ENCODE data around the gene OGG1.

The OGG1 gene

GRCh38 chr3:9732080-9732739 lies 17.5 kb upstream of the OGG1 start:
- peak overlapping the region; percentile 93 to 98 (median 96) for H3K4me2 ChIP-seq
- H3K4me3 ChIP-seq = peak overlapping the region; percentile 92 to 100 (median 98)
- no peak for TF ChIP-seq Cebpa-rat (IDR thresholded peaks at IDR 0.05)
- H3K27ac ChIP-seq = peak overlapping the region; percentile 98 to 100 (median 100)
- peaks cover 35 to 55% (median 53%) of the 10 kb centered on the region in 11 experiments; a peak in 21 of 22 replicates for H4K20me1 ChIP-seq
- no peaks in the 10 kb centered on the region for H3K27me3 ChIP-seq
- H3K9me3 ChIP-seq (replicated peaks in 1 of 11) = no peaks in the 10 kb centered on the region
- peaks cover 30 to 80% (median 60%) of the 10 kb centered on the region in 10 experiments for H3K4me1 ChIP-seq
- H3K9ac ChIP-seq = peak overlapping the region; percentile 97 to 100 (median 100)
- peaks cover 31 to 48% (median 44%) of the 10 kb centered on the region in 11 experiments for H3K36me3 ChIP-seq

GRCh38 chr3:9732740-9733115 lies 17.0 kb upstream of the OGG1 start:
- peaks cover 25 to 76% (median 54%) of the 10 kb centered on the region in 10 experiments for H3K4me1 ChIP-seq
- H3K9me3 ChIP-seq (replicated peaks in 1 of 11) = no peaks in the 10 kb centered on the region
- H4K20me1 ChIP-seq = peaks cover 40 to 60% (median 58%) of the 10 kb centered on the region in 11 experiments; a peak in 21 of 22 replicates
- peak overlapping the region; percentile 97 to 100 (median 100) for H3K9ac ChIP-seq
- H3K36me3 ChIP-seq = peaks cover 36 to 53% (median 49%) of the 10 kb centered on the region in 11 experiments
- H3K27me3 ChIP-seq = no peaks in the 10 kb centered on the region
- peak overlapping the region; percentile 98 to 100 (median 100); a peak in 21 of 22 replicates for H3K27ac ChIP-seq
- no peak for TF ChIP-seq Cebpa-rat (IDR thresholded peaks at IDR 0.05)
- H3K4me3 ChIP-seq = peak overlapping the region; percentile 92 to 100 (median 98)
- H3K4me2 ChIP-seq = peak overlapping the region; percentile 93 to 98 (median 96)

GRCh38 chr3:9736831-9737230 lies 12.9 kb upstream of the OGG1 start:
- Histone ChIP-seq H3K4me3 (no peak overlapping the region), H3K9ac (peak overlapping the region in 2 of 11 experiments; percentile 15 to 19; a peak in 1 of 22 replicates), H3K4me2 (peak overlapping the region in 2 of 11 experiments; percentile 1 to 96; a peak in 3 of 22 replicates), H4K20me1 (peaks cover 72 to 100% (median 99%) of the 10 kb centered on the region in 11 experiments; a peak in 21 of 22 replicates), H3K27me3 (no peaks in the 10 kb centered on the region), H3K9me3 (replicated peaks in 1 of 11) (no peaks in the 10 kb centered on the region), H3K4me1 (peaks cover 16 to 48% (median 43%) of the 10 kb centered on the region in 10 experiments), H3K27ac (no peak overlapping the region), H3K36me3 (peaks cover 77 to 94% (median 90%) of the 10 kb centered on the region in 11 experiments)
- no peak for TF ChIP-seq Cebpa-rat (IDR thresholded peaks at IDR 0.05)

- no peak for TF ChIP-seq Cebpa-rat (IDR thresholded peaks at IDR 0.05)
- H3K36me3 ChIP-seq = peaks cover 97 to 100% (median 100%) of the 10 kb centered on the region in 11 experiments
- H4K20me1 ChIP-seq = peaks cover 56 to 100% (median 100%) of the 10 kb centered on the region in 11 experiments; a peak in 21 of 22 replicates
Measured at GRCh38 chr3:9739181-9739580, 10.6 kb upstream of the OGG1 start.

GRCh38 chr3:9742560-9742959 lies 7.2 kb upstream of the OGG1 start:
- Histone ChIP-seq H3K4me2 (no peak overlapping the region), H4K20me1 (peaks cover 34 to 100% (median 100%) of the 10 kb centered on the region in 11 experiments; a peak in 21 of 22 replicates), H3K36me3 (peaks cover 100% of the 10 kb centered on the region in 11 experiments), H3K4me3 (no peak overlapping the region), H3K27me3 (no peaks in the 10 kb centered on the region), H3K4me1 (peaks cover 26 to 36% (median 30%) of the 10 kb centered on the region in 10 experiments), H3K9me3 (replicated peaks in 1 of 11) (no peaks in the 10 kb centered on the region), H3K27ac (no peak overlapping the region), H3K9ac (no peak overlapping the region)
- no peak for TF ChIP-seq Cebpa-rat (IDR thresholded peaks at IDR 0.05)

More at GRCh38 chr3:9739181-9739580, 10.6 kb upstream of the OGG1 start:
- no peak overlapping the region for H3K4me3 ChIP-seq
- H3K4me2 ChIP-seq = no peak overlapping the region
- no peak overlapping the region for H3K27ac ChIP-seq
- H3K4me1 ChIP-seq = peaks cover 0 to 32% (median 26%) of the 10 kb centered on the region in 10 experiments; a peak in 17 of 20 replicates
- no peaks in the 10 kb centered on the region for H3K27me3 ChIP-seq
- H3K9me3 ChIP-seq (replicated peaks in 1 of 11) = no peaks in the 10 kb centered on the region
- H3K9ac ChIP-seq = no peak overlapping the region

- H3K4me2 ChIP-seq = no peak overlapping the region
- H3K4me3 ChIP-seq = no peak overlapping the region
- H3K36me3 ChIP-seq = peaks cover 100% of the 10 kb centered on the region in 11 experiments
- no peak for TF ChIP-seq Cebpa-rat (IDR thresholded peaks at IDR 0.05)
- H3K27ac ChIP-seq = no peak overlapping the region
- no peak overlapping the region for H3K9ac ChIP-seq
- no peaks in the 10 kb centered on the region for H3K27me3 ChIP-seq
- no peaks in the 10 kb centered on the region for H3K9me3 ChIP-seq (replicated peaks in 1 of 11)
- H4K20me1 ChIP-seq = peaks cover 24 to 100% (median 96%) of the 10 kb centered on the region in 11 experiments; a peak in 21 of 22 replicates
- peaks cover 31 to 46% (median 40%) of the 10 kb centered on the region in 10 experiments for H3K4me1 ChIP-seq
Measured at GRCh38 chr3:9743548-9743947, 6.2 kb upstream of the OGG1 start.

GRCh38 chr3:9744162-9744561 lies 5.6 kb upstream of the OGG1 start:
- TF ChIP-seq Cebpa-rat (IDR thresholded peaks at IDR 0.05) = no peak
- H3K27me3 ChIP-seq = no peaks in the 10 kb centered on the region
- H3K9ac ChIP-seq = no peak overlapping the region
- H3K36me3 ChIP-seq = peaks cover 96 to 100% (median 99%) of the 10 kb centered on the region in 11 experiments
- H3K4me2 ChIP-seq = no peak overlapping the region
- no peaks in the 10 kb centered on the region for H3K9me3 ChIP-seq (replicated peaks in 1 of 11)
- peaks cover 18 to 100% (median 95%) of the 10 kb centered on the region in 11 experiments; a peak in 21 of 22 replicates for H4K20me1 ChIP-seq
- peaks cover 37 to 52% (median 46%) of the 10 kb centered on the region in 10 experiments for H3K4me1 ChIP-seq
- H3K4me3 ChIP-seq = no peak overlapping the region
- no peak overlapping the region for H3K27ac ChIP-seq

GRCh38 chr3:9745521-9745920 lies 4.2 kb upstream of the OGG1 start:
- H3K27ac ChIP-seq = no peak overlapping the region
- no peaks in the 10 kb centered on the region for H3K9me3 ChIP-seq (replicated peaks in 1 of 11)
- peak overlapping the region; percentile 30 to 99 (median 57); a peak in 18 of 22 replicates for H3K4me2 ChIP-seq
- no peak overlapping the region for H3K4me3 ChIP-seq
- no peaks in the 10 kb centered on the region for H3K27me3 ChIP-seq
- H4K20me1 ChIP-seq = peaks cover 5 to 90% (median 82%) of the 10 kb centered on the region in 11 experiments; a peak in 21 of 22 replicates
- H3K9ac ChIP-seq = peak overlapping the region in 4 of 11 experiments; percentile 11 to 55 (median 40); a peak in 5 of 22 replicates
- no peak for TF ChIP-seq Cebpa-rat (IDR thresholded peaks at IDR 0.05)
- peaks cover 82 to 87% (median 85%) of the 10 kb centered on the region in 11 experiments for H3K36me3 ChIP-seq
- peaks cover 45 to 59% (median 53%) of the 10 kb centered on the region in 10 experiments for H3K4me1 ChIP-seq

- H3K36me3 ChIP-seq = peaks cover 74 to 81% (median 77%) of the 10 kb centered on the region in 11 experiments
Measured at GRCh38 chr3:9746330-9746729, 3.4 kb upstream of the OGG1 start.

More at GRCh38 chr3:9746330-9746729, 3.4 kb upstream of the OGG1 start:
- peak overlapping the region in 2 of 11 experiments; percentile 9 to 22; a peak in 3 of 22 replicates for H3K27ac ChIP-seq
- no peak overlapping the region for H3K4me3 ChIP-seq
- H3K9ac ChIP-seq = peak overlapping the region in 7 of 11 experiments; percentile 7 to 55 (median 24); a peak in 7 of 22 replicates
- no peak for TF ChIP-seq Cebpa-rat (IDR thresholded peaks at IDR 0.05)
- peaks cover 53 to 68% (median 61%) of the 10 kb centered on the region in 10 experiments for H3K4me1 ChIP-seq
- H3K4me2 ChIP-seq = peak overlapping the region; percentile 30 to 99 (median 57); a peak in 21 of 22 replicates
- H3K9me3 ChIP-seq (replicated peaks in 1 of 11) = no peaks in the 10 kb centered on the region
- H3K27me3 ChIP-seq = no peaks in the 10 kb centered on the region
- peaks cover 0 to 82% (median 74%) of the 10 kb centered on the region in 11 experiments; a peak in 20 of 22 replicates for H4K20me1 ChIP-seq

All from BLaER1 treated with 17β-estradiol and CSF1 and Interleukin-3, amounts not matched to agents 10 nM and 100 nM (cell line).